CD14-positive monocyte (primary cell): ENCODE measurements around the gene MBP. TPM values are rescaled to one million over a fixed set of nuclear protein-coding genes. Genes with fewer than 3 reads are reported as not detected.
A peak's percentile ranks its signal among the peaks of the same experiment; 100 is the strongest.

ENCODE experiments used
- DNase-seq, 3 donors: peaks; one replicate each; pipeline ENCODE4 v3.0.0-alpha.2; 2011 to 2022
- H2AFZ ChIP-seq: 2 replicates; pipeline ENCODE4 v1.6.0; 2012; ENCODE audit warnings: mild to moderate bottlenecking, low read depth, low read length, inconsistent platforms; ENCODE audit not compliant: insufficient read depth, poor library complexity, severe bottlenecking
- H3K27ac ChIP-seq, 2 donors: 1 replicate in 1 of 2; 2 replicates in 1 of 2; pipeline ENCODE4 v1.5.1; 2012 to 2013; ENCODE audit warnings: low read length in 2 of 2, control low read depth in 1 of 2, inconsistent platforms in 1 of 2, low read depth in 1 of 2, mild to moderate bottlenecking in 1 of 2
- H3K27me3 ChIP-seq, 2 donors: one replicate each; pipeline versions ENCODE4 v1.6.0 to v1.6.1; 2011 to 2013; ENCODE audit warnings: low read length in 2 of 2; ENCODE audit not compliant: control insufficient read depth in 2 of 2, insufficient read depth in 2 of 2
- H3K36me3 ChIP-seq, 2 donors: replicated peaks in 1 of 2; 1 replicate in 1 of 2; 2 replicates in 1 of 2; pipeline versions ENCODE4 v1.5.1 to v1.6.1; 2012 to 2013; ENCODE audit warnings: low read length in 2 of 2, control low read depth in 1 of 2, inconsistent platforms in 1 of 2, mild to moderate bottlenecking in 1 of 2; ENCODE audit not compliant: insufficient read depth in 2 of 2, control insufficient read depth in 1 of 2
- H3K4me1 ChIP-seq, 2 donors: 1 replicate in 1 of 2; 2 replicates in 1 of 2; pipeline versions ENCODE4 v1.5.1 to v1.6.1; 2012 to 2013; ENCODE audit warnings: low read length in 2 of 2, control low read depth in 1 of 2, inconsistent platforms in 1 of 2, mild to moderate bottlenecking in 1 of 2, moderate library complexity in 1 of 2; ENCODE audit not compliant: insufficient read depth in 2 of 2, control insufficient read depth in 1 of 2
- H3K4me2 ChIP-seq: replicated peaks from 2 replicates; pipeline ENCODE3; 2012; ENCODE audit warnings: low read length, moderate library complexity, mild to moderate bottlenecking; ENCODE audit not compliant: poor library complexity, severe bottlenecking; ENCODE audit errors: extremely low read depth
- H3K4me3 ChIP-seq, 3 experiments: fragments of 200-600 bp in 1 of 3; sonication (generic) in 1 of 3; replicated peaks in 1 of 3; 1 replicate in 2 of 3; 2 replicates in 1 of 3; pipeline ENCODE4 v1.5.1; 2011 to 2013; ENCODE audit warnings: low read length in 3 of 3, mild to moderate bottlenecking in 3 of 3, control low read depth in 2 of 3, low read depth in 2 of 3, inconsistent platforms in 1 of 3, moderate library complexity in 1 of 3
- H3K79me2 ChIP-seq: 2 replicates; pipeline ENCODE4 v1.6.0; 2012; ENCODE audit warnings: mild to moderate bottlenecking, control low read depth, inconsistent platforms, low read length, moderate library complexity; ENCODE audit not compliant: insufficient read depth
- H3K9ac ChIP-seq: 2 replicates; pipeline ENCODE4 v1.6.0; 2017; ENCODE audit warnings: low read length, mild to moderate bottlenecking; ENCODE audit not compliant: insufficient read depth, poor library complexity, severe bottlenecking
- H3K9me3 ChIP-seq, 2 donors: replicated peaks in 1 of 2; 1 replicate in 1 of 2; 2 replicates in 1 of 2; pipeline versions ENCODE4 v1.5.1 to v1.6.1; 2012 to 2013; ENCODE audit warnings: low read length in 2 of 2, control low read depth in 1 of 2; ENCODE audit not compliant: control insufficient read depth in 1 of 2, insufficient read depth in 1 of 2
- H4K20me1 ChIP-seq: 2 replicates; pipeline ENCODE4 v1.6.0; 2012; ENCODE audit warnings: mild to moderate bottlenecking, low read length, control low read depth, moderate library complexity; ENCODE audit not compliant: insufficient read depth
- H3K27ac Mint-ChIP-seq, 7 donors: one replicate each; pipeline ENCODE4 v1.8.0; 2020; ENCODE audit warnings: mild to moderate bottlenecking in 7 of 7, mixed read lengths in 7 of 7, moderate library complexity in 6 of 7, inconsistent platforms in 2 of 7
- H3K27me3 Mint-ChIP-seq, 3 donors: one replicate each; pipeline ENCODE4 v1.8.0; 2021 to 2022; ENCODE audit warnings: low read depth in 3 of 3, mild to moderate bottlenecking in 3 of 3, mixed read lengths in 3 of 3, moderate library complexity in 3 of 3, inconsistent platforms in 1 of 3
- H3K36me3 Mint-ChIP-seq, 2 donors: one replicate each; pipeline ENCODE4 v1.8.0; 2020; ENCODE audit warnings: mixed read lengths in 2 of 2, inconsistent platforms in 1 of 2, mild to moderate bottlenecking in 1 of 2
- H3K4me1 Mint-ChIP-seq: one replicate; pipeline ENCODE4 v1.8.0; 2020; ENCODE audit warnings: mild to moderate bottlenecking, mixed read lengths
- H3K4me3 Mint-ChIP-seq, 2 donors: one replicate each; pipeline ENCODE4 v1.8.0; 2020; ENCODE audit warnings: mild to moderate bottlenecking in 2 of 2, mixed read lengths in 2 of 2, moderate library complexity in 1 of 2
- H3K9me3 Mint-ChIP-seq, 7 donors: one replicate each; pipeline ENCODE4 v1.8.0; 2020 to 2022; ENCODE audit warnings: mixed read lengths in 7 of 7, mild to moderate bottlenecking in 6 of 7, moderate library complexity in 6 of 7, inconsistent platforms in 2 of 7
- WGBS: methylation state at CpG from one replicate; pipeline ENCODE4 v1.1.5; 2013; ENCODE audit warnings: missing lambda C conversion rate; ENCODE audit not compliant: insufficient coverage; 5-methylcytosine and 5-hydroxymethylcytosine counted together
- intact Hi-C, 2 donors: fragments of 100-400 bp; cut with micrococcal nuclease; formaldehyde crosslinking; loops; one replicate each; pipeline versions ENCODE4 v1.15.0 to v1.15.1; 2023
- polyA plus RNA-seq, 3 donors: library from polyadenylated mRNA; depleted of rRNA in 1 of 3; unstranded in 2 of 3; stranded (reverse) in 1 of 3; fragments of 300-500 nt in 2 of 3; fragments of >200 nt in 1 of 3; fragmentation: Illumina TruSeq in 2 of 3; gene quantifications; 1 replicate in 2 of 3; 2 replicates in 1 of 3; pipeline ENCODE4 v1.2.3, GENCODE V29; 2012 to 2021
- TF ChIP-seq, protein P1 (sequence below): fragments of 200-600 bp; IDR thresholded peaks from one replicate; pipeline ENCODE4 v1.8.0; 2022; ENCODE audit warnings: antibody characterized with exemption, mild to moderate bottlenecking

The MBP gene
- polyA plus RNA-seq, 3 donors, result 47.7 to 81.0 (median 50.4) TPM

- peaks cover 35 to 39% of the 10 kb centered on the region in 2 donors for H3K4me1 ChIP-seq
- peak overlapping the region; percentile 79 to 84 for H3K27ac ChIP-seq
- H3K9ac ChIP-seq, result no peak overlapping the region
- no peak for DNase-seq
- no peak overlapping the region for H3K4me3 Mint-ChIP-seq
- H4K20me1 ChIP-seq, result peaks cover 72% of the 10 kb centered on the region
- peaks cover 70 to 83% of the 10 kb centered on the region in 2 donors for H3K36me3 Mint-ChIP-seq
- WGBS, result no CpG with 5 or more reads among the region's 5 CpGs
- no peaks in the 10 kb centered on the region for H3K27me3 ChIP-seq
- H3K27ac Mint-ChIP-seq, result peak overlapping the region in 5 of 7 donors; percentile 38 to 89 (median 82)
- H3K27me3 Mint-ChIP-seq, result no peaks in the 10 kb centered on the region
- TF ChIP-seq, protein P1, sequence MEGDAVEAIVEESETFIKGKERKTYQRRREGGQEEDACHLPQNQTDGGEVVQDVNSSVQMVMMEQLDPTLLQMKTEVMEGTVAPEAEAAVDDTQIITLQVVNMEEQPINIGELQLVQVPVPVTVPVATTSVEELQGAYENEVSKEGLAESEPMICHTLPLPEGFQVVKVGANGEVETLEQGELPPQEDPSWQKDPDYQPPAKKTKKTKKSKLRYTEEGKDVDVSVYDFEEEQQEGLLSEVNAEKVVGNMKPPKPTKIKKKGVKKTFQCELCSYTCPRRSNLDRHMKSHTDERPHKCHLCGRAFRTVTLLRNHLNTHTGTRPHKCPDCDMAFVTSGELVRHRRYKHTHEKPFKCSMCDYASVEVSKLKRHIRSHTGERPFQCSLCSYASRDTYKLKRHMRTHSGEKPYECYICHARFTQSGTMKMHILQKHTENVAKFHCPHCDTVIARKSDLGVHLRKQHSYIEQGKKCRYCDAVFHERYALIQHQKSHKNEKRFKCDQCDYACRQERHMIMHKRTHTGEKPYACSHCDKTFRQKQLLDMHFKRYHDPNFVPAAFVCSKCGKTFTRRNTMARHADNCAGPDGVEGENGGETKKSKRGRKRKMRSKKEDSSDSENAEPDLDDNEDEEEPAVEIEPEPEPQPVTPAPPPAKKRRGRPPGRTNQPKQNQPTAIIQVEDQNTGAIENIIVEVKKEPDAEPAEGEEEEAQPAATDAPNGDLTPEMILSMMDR, result no peak
- intact Hi-C loops, result no loop called here
- no peak overlapping the region for H2AFZ ChIP-seq
- no peak overlapping the region for H3K4me3 ChIP-seq
- no peak overlapping the region for H3K4me2 ChIP-seq
- peaks cover 42% of the 10 kb centered on the region for H3K4me1 Mint-ChIP-seq
- H3K79me2 ChIP-seq, result peaks cover 41% of the 10 kb centered on the region
- peaks cover 40 to 72% of the 10 kb centered on the region in 2 donors for H3K36me3 ChIP-seq
- no peaks in the 10 kb centered on the region for H3K9me3 ChIP-seq
- H3K9me3 Mint-ChIP-seq, result no peaks in the 10 kb centered on the region
Measured at GRCh38 chr18:77014538-77014937, 118.0 kb downstream of the MBP start.

DNA sequence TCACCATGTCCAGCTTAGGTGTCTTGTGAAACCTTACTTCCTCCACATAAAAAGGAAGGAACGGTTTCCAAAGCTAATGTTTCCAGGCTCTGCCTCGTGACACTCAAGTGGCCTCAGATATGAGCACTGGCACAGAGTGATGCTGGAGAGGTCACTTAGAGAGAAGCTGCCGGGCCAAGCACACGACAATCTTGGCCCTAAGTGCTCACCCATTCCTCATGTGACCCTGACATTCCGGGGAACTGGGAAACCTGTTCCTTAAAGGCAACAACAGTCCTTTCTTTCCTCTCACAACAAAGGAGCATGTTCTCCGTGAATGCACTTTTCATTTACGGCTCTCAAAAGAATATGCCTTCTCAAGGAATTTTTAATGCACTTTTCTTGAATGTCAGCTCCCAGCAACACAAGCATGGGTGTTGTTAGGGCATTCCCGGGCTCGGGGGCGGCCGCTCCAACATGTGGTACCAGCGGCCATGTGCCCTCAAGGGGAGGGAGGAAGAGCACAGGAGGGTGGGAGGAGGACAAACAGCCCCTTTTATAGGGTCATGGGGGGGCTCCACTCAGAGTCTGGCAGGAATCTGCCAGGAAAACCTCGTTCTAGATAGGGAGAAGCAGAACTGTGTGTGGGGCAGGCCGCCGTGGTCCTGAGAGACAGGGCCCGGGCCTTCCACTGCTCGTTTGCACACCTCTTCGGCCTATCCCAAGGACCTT is 118.6 kb downstream of the MBP start:
- 70% methylated on average over 11 of the region's 18 CpGs for WGBS
- H3K4me3 ChIP-seq, result peak overlapping the region in 1 of 3 experiments; percentile 28
- intact Hi-C loops, result no loop called here
- H3K36me3 ChIP-seq, result peaks cover 41 to 72% of the 10 kb centered on the region in 2 donors
- no peak overlapping the region for H2AFZ ChIP-seq
- H3K9ac ChIP-seq, result no peak overlapping the region
- Mint-ChIP-seq H3K36me3 (peaks cover 69 to 83% of the 10 kb centered on the region in 2 donors), H3K27me3 (no peaks in the 10 kb centered on the region), H3K4me3 (peak overlapping the region in 1 of 2 donors; percentile 39), H3K9me3 (no peaks in the 10 kb centered on the region), H3K4me1 (peaks cover 42% of the 10 kb centered on the region), H3K27ac (peak overlapping the region; percentile 75 to 89 (median 87))
- peaks cover 41% of the 10 kb centered on the region for H3K79me2 ChIP-seq
- H4K20me1 ChIP-seq, result peaks cover 66% of the 10 kb centered on the region
- H3K4me2 ChIP-seq, result no peak overlapping the region
- no peaks in the 10 kb centered on the region for H3K27me3 ChIP-seq
- H3K27ac ChIP-seq, result peak overlapping the region; percentile 79 to 84
- peaks cover 35 to 39% of the 10 kb centered on the region in 2 donors for H3K4me1 ChIP-seq
- peak; percentile 64 to 85 (median 80) for DNase-seq
- TF ChIP-seq, protein P1, result no peak
- no peaks in the 10 kb centered on the region for H3K9me3 ChIP-seq
